ENCODE results near the gene FAM187B. TPM values are rescaled to one million over a fixed set of nuclear protein-coding genes. Genes with fewer than 3 reads are reported as not detected.

FAM187B gene
- total RNA-seq, 1 experiment from 2014 or later, result not detected

GRCh38 chr19:35272954-35273649 lies 44.6 kb upstream of the FAM187B start:
- POLR2A ChIA-PET, result no interaction called here

More at GRCh38 chr19:35272954-35273649, 44.6 kb upstream of the FAM187B start:
- ChIA-PET RAD21 (ENCODE audit: low non-redundant PET in 1 of 2, low total read pairs in 2 of 2, uncharacterized antibody in 2 of 2, unreplicated experiment in 2 of 2) (no interaction called here), CTCF (no interaction called here)
- no peak for TF ChIP-seq CTCF (IDR thresholded peaks at IDR 0.05 in 2 of 3, conservative IDR thresholded peaks at IDR 0.05 in 1 of 3; ENCODE audit: borderline replicate concordance in 1 of 3, insufficient read depth in 1 of 3, low read depth in 2 of 3, low read length in 2 of 3)
- no peak for TF ChIP-seq EZH2 (IDR thresholded peaks at IDR 0.05)
- TF ChIP-seq EZH2phosphoT487 (IDR thresholded peaks at IDR 0.05; ENCODE audit: borderline replicate concordance), result no peak
- TF ChIP-seq POLR2AphosphoS5 (IDR thresholded peaks at IDR 0.05; ENCODE audit: low read depth, low read length), result no peak
- no peak for TF ChIP-seq ZNF274 (IDR thresholded peaks at IDR 0.05; ENCODE audit: low read depth, low read length)
- no peak for TF ChIP-seq REST (IDR thresholded peaks at IDR 0.05; ENCODE audit: low read depth)
- no peak for TF ChIP-seq SP1 (IDR thresholded peaks at IDR 0.05; ENCODE audit: low read depth)
- TF ChIP-seq JUND (IDR thresholded peaks at IDR 0.05), result no peak
- TF ChIP-seq ZFX (IDR thresholded peaks at IDR 0.05), result no peak
- no peak for TF ChIP-seq ZBTB33 (IDR thresholded peaks at IDR 0.05; ENCODE audit: extremely low read depth, insufficient replicate concordance, low read length)
- no peak for TF ChIP-seq ELF1 (IDR thresholded peaks at IDR 0.05; ENCODE audit: borderline replicate concordance, low read depth)
- TF ChIP-seq TCF7L2 (IDR thresholded peaks at IDR 0.05; ENCODE audit: borderline replicate concordance, extremely low read depth, insufficient read depth, insufficient read length), result no peak
- TF ChIP-seq FOSL1 (IDR thresholded peaks at IDR 0.05; ENCODE audit: low read depth), result no peak
- no peak for TF ChIP-seq EGR1 (IDR thresholded peaks at IDR 0.05; ENCODE audit: low read depth)
- TF ChIP-seq YY1 (IDR thresholded peaks at IDR 0.05; ENCODE audit: extremely low read depth, insufficient replicate concordance, low read depth, low read length), result no peak
- TF ChIP-seq MAX (IDR thresholded peaks at IDR 0.05), result no peak
- TF ChIP-seq CEBPB (IDR thresholded peaks at IDR 0.05; ENCODE audit: low read depth), result no peak
- no peak for TF ChIP-seq ATF3 (IDR thresholded peaks at IDR 0.05)
- Histone ChIP-seq H3K27me3 (ENCODE audit: insufficient read depth, low read length) (no peaks in the 10 kb centered on the region), H3K9me3 (ENCODE audit: control insufficient read depth in 1 of 2, insufficient read depth in 1 of 2, low read depth in 1 of 2, low read length in 2 of 2) (no peaks in the 10 kb centered on the region), H3K36me3 (ENCODE audit: control insufficient read depth in 1 of 2, insufficient read depth in 2 of 2, low read length in 2 of 2) (peaks cover 14% of the 10 kb centered on the region in 2 experiments; a peak in 3 of 4 replicates), H3K9me2 (ENCODE audit: insufficient read depth) (no peaks in the 10 kb centered on the region), H4K20me1 (ENCODE audit: insufficient read depth) (no peaks in the 10 kb centered on the region), H3K4me3 (replicated peaks in 1 of 2; ENCODE audit: low read depth in 1 of 2, low read length in 2 of 2) (no peak overlapping the region), H3K9ac (ENCODE audit: low read length) (no peak overlapping the region), H3K4me1 (ENCODE audit: control insufficient read depth in 1 of 2, insufficient read depth in 2 of 2, low read length in 2 of 2) (peaks cover 3 to 9% of the 10 kb centered on the region in 2 experiments; a peak in 3 of 4 replicates), H3K27ac (ENCODE audit: low read depth, low read length) (no peak overlapping the region), H3K4me2 (ENCODE audit: low read length) (no peak overlapping the region), H2AFZ (ENCODE audit: low read depth, low read length, poor library complexity, severe bottlenecking) (no peak overlapping the region), H3K79me2 (ENCODE audit: insufficient read depth, low read length) (peaks cover 5% of the 10 kb centered on the region; the same call in 1 of the 2 replicates)
- no peak for ATAC-seq
- BruUV-seq (replicated peaks), result no TSS peak
- intact Hi-C loops (cut with micrococcal nuclease), result no loop called here
- DNase-seq (ENCODE audit: low read depth, low spot score), result no peak

Data from HCT116 (cell line).